HepG2 (cell line): Measurements from ENCODE around the gene SPATA25. TPM values are rescaled to one million over a fixed set of nuclear protein-coding genes. Genes with fewer than 3 reads are reported as not detected.

ENCODE experiments used
- ATAC-seq: fragments of 200-7000 bp; cut with Tn5 transposase; 3 replicates; pipeline ENCODE4 v1.9.1; 2020; ENCODE audit warnings: mild to moderate bottlenecking, moderate library complexity
- BruUV-seq: library from RNA; stranded (reverse); fragments of 400-500 nt; replicated peaks from 2 replicates; lab custom pipeline; 2021; lab: Mats Ljungman, UMichigan
- CTCF ChIA-PET: fragments of 300-600 bp; formaldehyde crosslinking; extraction: SDS; loops from one replicate; lab custom pipeline; 2021; ENCODE audit warnings: low total read pairs, inconsistent platforms, low intra/inter-chr PET ratio; lab: Yijun Ruan, JAX
- POLR2A ChIA-PET: fragments of 350-600 bp; sonication (Branson Sonifier 250); formaldehyde crosslinking; loops from one replicate; lab custom pipeline; 2020; ENCODE audit warnings: antibody characterized with exemption, inconsistent platforms; lab: Yijun Ruan, JAX
- DNase-seq: peaks from one replicate; pipeline ENCODE4 v3.0.0-alpha.2; 2015; ENCODE audit warnings: low spot score
- FAIRE-seq: peaks from 3 replicates; lab custom pipeline; 2011; peaks lifted over from hg19 to GRCh38; lab: Jason Lieb, UNC
- H2AFZ ChIP-seq: one replicate; pipeline ENCODE4 v1.6.1; 2011; ENCODE audit warnings: low read length, inconsistent platforms
- H3K27ac ChIP-seq: fragments of 300-600 bp; 3 replicates; pipeline ENCODE4 v1.8.0; 2011; ENCODE audit warnings: mixed run types, mild to moderate bottlenecking, mixed read lengths, low read length, inconsistent platforms; ENCODE audit not compliant: insufficient read depth; ENCODE audit errors: extremely low read length
- H3K27me3 ChIP-seq, 2 experiments: fragments of 200-600 bp in 1 of 2; 2 replicates in 1 of 2; 3 replicates in 1 of 2; pipeline versions ENCODE4 v1.6.0 to v1.8.0; 2011; ENCODE audit warnings: low read length in 2 of 2, mild to moderate bottlenecking in 2 of 2, moderate library complexity in 2 of 2, inconsistent platforms in 1 of 2; ENCODE audit not compliant: insufficient read depth in 2 of 2, control insufficient read depth in 1 of 2
- H3K36me3 ChIP-seq, 2 experiments: fragments of 200-600 bp in 1 of 2; replicated peaks in 1 of 2; 2 replicates in 1 of 2; 3 replicates in 1 of 2; pipeline versions ENCODE4 v1.5.1 to v1.8.0; 2011; ENCODE audit warnings: low read length in 2 of 2, inconsistent platforms in 1 of 2; ENCODE audit not compliant: insufficient read depth in 2 of 2, control insufficient read depth in 1 of 2
- H3K4me1 ChIP-seq: 2 replicates; pipeline ENCODE4 v1.5.1; 2012; ENCODE audit warnings: low read length, inconsistent platforms; ENCODE audit not compliant: insufficient read depth
- H3K4me2 ChIP-seq: 2 replicates; pipeline ENCODE4 v1.6.0; 2011; ENCODE audit warnings: low read depth, low read length, inconsistent platforms
- H3K4me3 ChIP-seq, 3 experiments: fragments of 200-600 bp in 1 of 3; sonication (generic), shearing (Covaris generic) in 1 of 3; replicated peaks in 1 of 3; 2 replicates each; pipeline ENCODE4 v1.5.1; 2011 to 2016; ENCODE audit warnings: low read length in 3 of 3, inconsistent platforms in 2 of 3, low read depth in 2 of 3, mild to moderate bottlenecking in 2 of 3, control low read depth in 1 of 3, mixed read lengths in 1 of 3; ENCODE audit not compliant: insufficient read depth in 1 of 3
- H3K79me2 ChIP-seq: one replicate; pipeline ENCODE4 v1.6.1; 2011; ENCODE audit warnings: low read length, inconsistent platforms; ENCODE audit not compliant: insufficient read depth
- H3K9ac ChIP-seq: 2 replicates; pipeline ENCODE4 v1.6.0; 2011; ENCODE audit warnings: mild to moderate bottlenecking, low read depth, low read length, inconsistent platforms; ENCODE audit not compliant: insufficient read depth
- H3K9me3 ChIP-seq: 2 replicates; pipeline ENCODE4 v1.5.1; 2012; ENCODE audit warnings: mild to moderate bottlenecking, low read length
- H4K20me1 ChIP-seq: 2 replicates; pipeline ENCODE4 v1.6.0; 2011; ENCODE audit warnings: inconsistent platforms, mild to moderate bottlenecking, low read length, moderate library complexity; ENCODE audit not compliant: insufficient read depth
- ARNTL ChIP-seq: sonication (generic); formaldehyde crosslinking; IDR thresholded peaks from 2 replicates; pipeline ENCODE4 v1.4.0; 2020; ENCODE audit warnings: mild to moderate bottlenecking, missing genetic modification reagents
- BCLAF1 ChIP-seq: fragments of 450-650 bp; IDR thresholded peaks from 2 replicates; pipeline ENCODE4 v1.6.1; 2017; ENCODE audit warnings: mild to moderate bottlenecking
- CHD4 ChIP-seq: fragments of 200-600 bp; sonication (generic); IDR thresholded peaks from 2 replicates; pipeline ENCODE4 v1.7.0; 2017; ENCODE audit warnings: mild to moderate bottlenecking, low read length, borderline replicate concordance
- FLYWCH1 ChIP-seq: sonication (generic); formaldehyde crosslinking; IDR thresholded peaks from 2 replicates; pipeline ENCODE4 v1.8.1; 2023; ENCODE audit warnings: mild to moderate bottlenecking, missing genetic modification reagents
- FOXA3 ChIP-seq: IDR thresholded peaks from 2 replicates; pipeline ENCODE4 v1.6.1; 2016; ENCODE audit warnings: missing genetic modification reagents, missing compliant biosample characterization
- HMG20B ChIP-seq: conservative IDR thresholded peaks from 2 replicates; pipeline ENCODE4 v1.6.1; 2016; ENCODE audit warnings: missing genetic modification reagents, missing compliant biosample characterization
- PLSCR1 ChIP-seq: sonication (generic); formaldehyde crosslinking; IDR thresholded peaks from 2 replicates; pipeline ENCODE4 v1.5.0; 2020; ENCODE audit warnings: missing genetic modification reagents, mild to moderate bottlenecking, borderline replicate concordance
- U2AF1 ChIP-seq: fragments of 200-400 bp; formaldehyde crosslinking; optimal IDR thresholded peaks from 2 replicates; pipeline ENCODE3; 2017; ENCODE audit warnings: mild to moderate bottlenecking, low read depth, low read length
- XBP1 ChIP-seq: sonication (generic); formaldehyde crosslinking; IDR thresholded peaks from 2 replicates; pipeline ENCODE4 v1.5.0; 2020; ENCODE audit warnings: missing genetic modification reagents
- ZFP62 ChIP-seq: sonication (generic); formaldehyde crosslinking; IDR thresholded peaks from 2 replicates; pipeline ENCODE4 v1.4.0; 2020; ENCODE audit warnings: missing genetic modification reagents
- ZNF180 ChIP-seq: sonication (generic); formaldehyde crosslinking; IDR thresholded peaks from 2 replicates; pipeline ENCODE4 v1.4.0; 2020; ENCODE audit warnings: low read depth, missing genetic modification reagents, borderline replicate concordance
- ZNF749 ChIP-seq: sonication (generic); formaldehyde crosslinking; IDR thresholded peaks from 2 replicates; pipeline ENCODE4 v1.8.0; 2022; ENCODE audit warnings: mild to moderate bottlenecking, missing genetic modification reagents, moderate library complexity, borderline replicate concordance
- WGBS: methylation state at CpG from one replicate; pipeline ENCODE4 v1.1.6; 2017; ENCODE audit warnings: low lambda C conversion rate; 5-methylcytosine and 5-hydroxymethylcytosine counted together
- in situ Hi-C: cut with HindIII; loops from 2 replicates; pipeline ENCODE4 v1.10.0; 2017; ENCODE audit warnings: low pct_unique_long_range_greater_than_20kb; ENCODE audit not compliant: extremely low pct_ligation_motif_present
- intact Hi-C: fragments of 100-400 bp; cut with micrococcal nuclease; formaldehyde crosslinking; loops from one replicate; pipeline ENCODE4 v1.10.0; 2022; ENCODE audit not compliant: unreplicated experiment
- polyA plus RNA-seq, 8 experiments: library from polyadenylated mRNA; depleted of rRNA in 3 of 8; stranded (reverse) in 7 of 8; unstranded in 1 of 8; fragments of >200 nt; fragmentation: Illumina TruSeq in 4 of 8; extraction: Trizol in 4 of 8; gene quantifications; 2 replicates each; pipeline versions ENCODE4 v1.2.1 to v1.2.3, GENCODE V29; 2011 to 2016; ENCODE audit warnings: low read depth in 4 of 8, missing spikeins in 1 of 8, mixed read lengths in 1 of 8; ENCODE audit not compliant: insufficient read depth in 1 of 8
- total RNA-seq, 5 experiments: library from RNA; depleted of rRNA; stranded (reverse); fragments of >200 nt; fragmentation: Illumina TruSeq; extraction: Trizol; gene quantifications; 2 replicates each; pipeline ENCODE4 v1.2.3, GENCODE V29; 2016; ENCODE audit warnings: low read depth in 1 of 5
- TF ChIP-seq, protein P1 (sequence below): sonication (generic); formaldehyde crosslinking; IDR thresholded peaks from 2 replicates; pipeline ENCODE4 v1.5.1; 2020; ENCODE audit warnings: missing genetic modification reagents, mild to moderate bottlenecking, borderline replicate concordance
- TF ChIP-seq, protein P2 (sequence below): sonication (generic); formaldehyde crosslinking; IDR thresholded peaks from 2 replicates; pipeline ENCODE4 v1.4.0; 2020; ENCODE audit warnings: missing genetic modification reagents

The SPATA25 gene
- total and polyA plus RNA-seq, 2 of the 13 experiments (the other 11 are each of a cell fraction or from before 2014, with no cell fraction given): 4.8 to 7.6 TPM

- no peak overlapping the region for H3K4me2 ChIP-seq
- H4K20me1 ChIP-seq: no peaks in the 10 kb centered on the region
- no peak for ATAC-seq
- H3K9me3 ChIP-seq: no peaks in the 10 kb centered on the region
- intact Hi-C loops (no loop called here), in situ Hi-C loops (no loop called here)
- WGBS: 65% methylated on average over 1 of the region's 1 CpG
- FAIRE-seq: no peak
- DNase-seq: no peak
- H3K4me1 ChIP-seq: peaks cover 42% of the 10 kb centered on the region
- BruUV-seq: no TSS peak
- H3K27ac ChIP-seq: no peak overlapping the region
- H3K4me3 ChIP-seq: no peak overlapping the region
- H3K36me3 ChIP-seq: peaks cover 8 to 12% of the 10 kb centered on the region in 2 experiments; a peak in 3 of 5 replicates
- H3K27me3 ChIP-seq: no peaks in the 10 kb centered on the region
- H3K79me2 ChIP-seq: no peaks in the 10 kb centered on the region
- ChIA-PET CTCF (no interaction called here), POLR2A (interaction anchor here (0.9 to 1.3 kb wide), 3 partner anchors 27 to 88 kb away, joined by 3 to 4 read pairs (median 4); partner anchors contain the start of gene ZSWIM1)
- H3K9ac ChIP-seq: no peak overlapping the region
- H2AFZ ChIP-seq: no peak overlapping the region
- TF ChIP-seq ZNF180 (CRISPR knock-in tag) (no peak), FOXA3 (CRISPR knock-in tag) (0 out of 2 replicates have a peak, but pooled peaks have one; percentile 21), ZNF749 (CRISPR knock-in tag) (no peak), CHD4 (no peak), ZFP62 (CRISPR knock-in tag) (no peak), U2AF1 (no peak), HMG20B (CRISPR knock-in tag) (peak; percentile 73; the same call in 1 of the 2 replicates), XBP1 (CRISPR knock-in tag) (no peak), FLYWCH1 (no peak), BCLAF1 (no peak), ARNTL (CRISPR knock-in tag) (no peak), PLSCR1 (CRISPR knock-in tag) (no peak)
- TF ChIP-seq, protein P1, sequence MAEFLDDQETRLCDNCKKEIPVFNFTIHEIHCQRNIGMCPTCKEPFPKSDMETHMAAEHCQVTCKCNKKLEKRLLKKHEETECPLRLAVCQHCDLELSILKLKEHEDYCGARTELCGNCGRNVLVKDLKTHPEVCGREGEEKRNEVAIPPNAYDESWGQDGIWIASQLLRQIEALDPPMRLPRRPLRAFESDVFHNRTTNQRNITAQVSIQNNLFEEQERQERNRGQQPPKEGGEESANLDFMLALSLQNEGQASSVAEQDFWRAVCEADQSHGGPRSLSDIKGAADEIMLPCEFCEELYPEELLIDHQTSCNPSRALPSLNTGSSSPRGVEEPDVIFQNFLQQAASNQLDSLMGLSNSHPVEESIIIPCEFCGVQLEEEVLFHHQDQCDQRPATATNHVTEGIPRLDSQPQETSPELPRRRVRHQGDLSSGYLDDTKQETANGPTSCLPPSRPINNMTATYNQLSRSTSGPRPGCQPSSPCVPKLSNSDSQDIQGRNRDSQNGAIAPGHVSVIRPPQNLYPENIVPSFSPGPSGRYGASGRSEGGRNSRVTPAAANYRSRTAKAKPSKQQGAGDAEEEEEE (CRISPR knock-in tag): no peak
- TF ChIP-seq, protein P2, sequence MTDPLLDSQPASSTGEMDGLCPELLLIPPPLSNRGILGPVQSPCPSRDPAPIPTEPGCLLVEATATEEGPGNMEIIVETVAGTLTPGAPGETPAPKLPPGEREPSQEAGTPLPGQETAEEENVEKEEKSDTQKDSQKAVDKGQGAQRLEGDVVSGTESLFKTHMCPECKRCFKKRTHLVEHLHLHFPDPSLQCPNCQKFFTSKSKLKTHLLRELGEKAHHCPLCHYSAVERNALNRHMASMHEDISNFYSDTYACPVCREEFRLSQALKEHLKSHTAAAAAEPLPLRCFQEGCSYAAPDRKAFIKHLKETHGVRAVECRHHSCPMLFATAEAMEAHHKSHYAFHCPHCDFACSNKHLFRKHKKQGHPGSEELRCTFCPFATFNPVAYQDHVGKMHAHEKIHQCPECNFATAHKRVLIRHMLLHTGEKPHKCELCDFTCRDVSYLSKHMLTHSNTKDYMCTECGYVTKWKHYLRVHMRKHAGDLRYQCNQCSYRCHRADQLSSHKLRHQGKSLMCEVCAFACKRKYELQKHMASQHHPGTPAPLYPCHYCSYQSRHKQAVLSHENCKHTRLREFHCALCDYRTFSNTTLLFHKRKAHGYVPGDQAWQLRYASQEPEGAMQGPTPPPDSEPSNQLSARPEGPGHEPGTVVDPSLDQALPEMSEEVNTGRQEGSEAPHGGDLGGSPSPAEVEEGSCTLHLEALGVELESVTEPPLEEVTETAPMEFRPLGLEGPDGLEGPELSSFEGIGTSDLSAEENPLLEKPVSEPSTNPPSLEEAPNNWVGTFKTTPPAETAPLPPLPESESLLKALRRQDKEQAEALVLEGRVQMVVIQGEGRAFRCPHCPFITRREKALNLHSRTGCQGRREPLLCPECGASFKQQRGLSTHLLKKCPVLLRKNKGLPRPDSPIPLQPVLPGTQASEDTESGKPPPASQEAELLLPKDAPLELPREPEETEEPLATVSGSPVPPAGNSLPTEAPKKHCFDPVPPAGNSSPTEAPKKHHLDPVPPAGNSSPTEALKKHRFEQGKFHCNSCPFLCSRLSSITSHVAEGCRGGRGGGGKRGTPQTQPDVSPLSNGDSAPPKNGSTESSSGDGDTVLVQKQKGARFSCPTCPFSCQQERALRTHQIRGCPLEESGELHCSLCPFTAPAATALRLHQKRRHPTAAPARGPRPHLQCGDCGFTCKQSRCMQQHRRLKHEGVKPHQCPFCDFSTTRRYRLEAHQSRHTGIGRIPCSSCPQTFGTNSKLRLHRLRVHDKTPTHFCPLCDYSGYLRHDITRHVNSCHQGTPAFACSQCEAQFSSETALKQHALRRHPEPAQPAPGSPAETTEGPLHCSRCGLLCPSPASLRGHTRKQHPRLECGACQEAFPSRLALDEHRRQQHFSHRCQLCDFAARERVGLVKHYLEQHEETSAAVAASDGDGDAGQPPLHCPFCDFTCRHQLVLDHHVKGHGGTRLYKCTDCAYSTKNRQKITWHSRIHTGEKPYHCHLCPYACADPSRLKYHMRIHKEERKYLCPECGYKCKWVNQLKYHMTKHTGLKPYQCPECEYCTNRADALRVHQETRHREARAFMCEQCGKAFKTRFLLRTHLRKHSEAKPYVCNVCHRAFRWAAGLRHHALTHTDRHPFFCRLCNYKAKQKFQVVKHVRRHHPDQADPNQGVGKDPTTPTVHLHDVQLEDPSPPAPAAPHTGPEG: no peak
These were observed 50.6 kb downstream of the SPATA25 start for GRCh38 chr20:45836841-45837240.
